GM23338 (cell line): ENCODE results near the gene GPR179. TPM values are rescaled to one million over a fixed set of nuclear protein-coding genes. Genes with fewer than 3 reads are reported as not detected.

Experiments
- ATAC-seq: fragments of 200-7000 bp; cut with Tn5 transposase; 3 replicates; pipeline ENCODE4 v1.9.1; 2020
- DNase-seq: peaks from one replicate; pipeline ENCODE4 v3.0.0-alpha.2; 2015; ENCODE audit warnings: low spot score
- H2AFZ ChIP-seq: fragments of 200-600 bp; sonication (generic); 2 replicates; pipeline ENCODE4 v1.8.0; 2016; ENCODE audit warnings: antibody characterized with exemption, mild to moderate bottlenecking, moderate library complexity
- H3F3A ChIP-seq: fragments of 200-600 bp; sonication (generic); replicated peaks from 2 replicates; pipeline ENCODE4 v1.8.0; 2017; ENCODE audit warnings: antibody characterized with exemption, mixed run types, low read depth
- H3K27ac ChIP-seq: fragments of 200-600 bp; sonication (generic); 2 replicates; pipeline ENCODE4 v1.6.1; 2016; ENCODE audit warnings: low read depth
- H3K27me3 ChIP-seq: fragments of 200-600 bp; sonication (generic); 2 replicates; pipeline ENCODE4 v1.8.0; 2016; ENCODE audit warnings: mild to moderate bottlenecking, mixed run types, moderate library complexity; ENCODE audit not compliant: insufficient read depth
- H3K36me3 ChIP-seq: fragments of 200-600 bp; sonication (generic); 2 replicates; pipeline ENCODE4 v1.8.0; 2016; ENCODE audit warnings: mild to moderate bottlenecking; ENCODE audit not compliant: insufficient read depth
- H3K4me1 ChIP-seq: fragments of 200-600 bp; sonication (generic); 2 replicates; pipeline ENCODE4 v1.8.0; 2016; ENCODE audit warnings: mild to moderate bottlenecking, moderate library complexity; ENCODE audit not compliant: insufficient read depth
- H3K4me2 ChIP-seq: fragments of 200-600 bp; sonication (generic); 2 replicates; pipeline ENCODE4 v1.7.1; 2017; ENCODE audit warnings: mixed run types
- H3K4me3 ChIP-seq: fragments of 200-600 bp; sonication (generic); 2 replicates; pipeline ENCODE4 v1.6.1; 2016; ENCODE audit warnings: mixed run types
- H3K79me2 ChIP-seq: fragments of 200-600 bp; sonication (generic); replicated peaks from 2 replicates; pipeline ENCODE4 v1.8.0; 2017; ENCODE audit warnings: mild to moderate bottlenecking; ENCODE audit not compliant: insufficient read depth
- H3K9me2 ChIP-seq: fragments of 200-600 bp; sonication (generic); 2 replicates; pipeline ENCODE4 v1.8.0; 2017; ENCODE audit not compliant: insufficient read depth
- H4K20me1 ChIP-seq: fragments of 200-600 bp; sonication (generic); replicated peaks from 2 replicates; pipeline ENCODE4 v1.8.0; 2017; ENCODE audit warnings: mild to moderate bottlenecking; ENCODE audit not compliant: insufficient read depth
- H3K27ac Mint-ChIP-seq: 2 replicates; pipeline ENCODE4 v1.8.0; 2020; ENCODE audit warnings: inconsistent platforms, mild to moderate bottlenecking, moderate library complexity, mixed read lengths
- H3K27me3 Mint-ChIP-seq: 3 replicates; pipeline ENCODE4 v1.8.0; 2022; ENCODE audit warnings: low read depth, mild to moderate bottlenecking, moderate library complexity, mixed read lengths, inconsistent platforms; ENCODE audit not compliant: insufficient read depth, poor library complexity
- H3K36me3 Mint-ChIP-seq: 3 replicates; pipeline ENCODE4 v1.8.0; 2021; ENCODE audit warnings: low read depth, mild to moderate bottlenecking, inconsistent platforms, moderate library complexity, mixed read lengths
- H3K4me1 Mint-ChIP-seq: 3 replicates; pipeline ENCODE4 v1.8.0; 2020; ENCODE audit warnings: mild to moderate bottlenecking, inconsistent platforms, mixed read lengths
- H3K4me3 Mint-ChIP-seq: 3 replicates; pipeline ENCODE4 v1.8.0; 2021; ENCODE audit warnings: moderate library complexity, mild to moderate bottlenecking, inconsistent platforms, mixed read lengths
- H3K9me3 Mint-ChIP-seq: 3 replicates; pipeline ENCODE4 v1.8.0; 2020; ENCODE audit warnings: moderate library complexity, mild to moderate bottlenecking, inconsistent platforms, mixed read lengths
- CREB1 ChIP-seq: fragments of 250-450 bp; sonication (Bioruptor Pico); IDR thresholded peaks from 2 replicates; pipeline ENCODE4 v1.5.0; 2020; ENCODE audit warnings: low read depth, mild to moderate bottlenecking, moderate library complexity
- CTCF ChIP-seq, 2 experiments: fragments of 200-600 bp in 1 of 2; sonication (generic) in 1 of 2; conservative IDR thresholded peaks; 2 replicates each; pipeline versions ENCODE4 v1.5.1 to v1.6.1; 2016 to 2017; ENCODE audit warnings: antibody characterized with exemption in 2 of 2, low read depth in 2 of 2, mild to moderate bottlenecking in 2 of 2, moderate library complexity in 1 of 2
- ETS1 ChIP-seq: IDR thresholded peaks from 2 replicates; pipeline ENCODE4 v1.6.1; 2016; ENCODE audit warnings: antibody characterized with exemption
- EZH2 ChIP-seq: fragments of 200-600 bp; sonication (generic); IDR thresholded peaks from one replicate; pipeline ENCODE4 v1.8.0; 2017; ENCODE audit warnings: antibody characterized with exemption, mild to moderate bottlenecking, low read depth; ENCODE audit not compliant: unreplicated experiment
- EZH2phosphoT487 ChIP-seq: fragments of 200-600 bp; sonication (generic); IDR thresholded peaks from one replicate; pipeline ENCODE4 v1.8.1; 2018; ENCODE audit warnings: antibody characterized with exemption; ENCODE audit not compliant: unreplicated experiment
- JUNB ChIP-seq: IDR thresholded peaks from one replicate; pipeline ENCODE4 v1.6.1; 2016; ENCODE audit warnings: antibody characterized with exemption; ENCODE audit not compliant: unreplicated experiment
- NANOG ChIP-seq: IDR thresholded peaks from 2 replicates; pipeline ENCODE4 v1.6.1; 2016; ENCODE audit warnings: antibody characterized with exemption, borderline replicate concordance
- POLR2AphosphoS5 ChIP-seq: IDR thresholded peaks from 2 replicates; pipeline ENCODE4 v1.6.1; 2016; ENCODE audit warnings: antibody characterized with exemption, low read depth
- REST ChIP-seq: IDR thresholded peaks from one replicate; pipeline ENCODE4 v1.6.1; 2018; ENCODE audit warnings: antibody characterized with exemption; ENCODE audit not compliant: unreplicated experiment
- STAT1 ChIP-seq: IDR thresholded peaks from one replicate; pipeline ENCODE4 v1.6.1; 2016; ENCODE audit warnings: antibody characterized with exemption; ENCODE audit not compliant: unreplicated experiment
- ZNF114 ChIP-seq: fragments of 250-450 bp; sonication (Bioruptor Pico); IDR thresholded peaks from 2 replicates; pipeline ENCODE4 v1.5.0; 2020; ENCODE audit warnings: mild to moderate bottlenecking, moderate library complexity
- ZNF331 ChIP-seq: fragments of 250-450 bp; sonication (Bioruptor Pico); IDR thresholded peaks from 2 replicates; pipeline ENCODE4 v1.5.0; 2020; ENCODE audit warnings: low read depth, mild to moderate bottlenecking, moderate library complexity
- ZNF462 ChIP-seq: fragments of 250-450 bp; sonication (Bioruptor Pico); IDR thresholded peaks from 2 replicates; pipeline ENCODE4 v1.5.0; 2020; ENCODE audit warnings: mild to moderate bottlenecking, moderate library complexity
- polyA plus RNA-seq: library from polyadenylated mRNA; unstranded; fragments of >200 nt; fragmentation: Nextera tagmentation; extraction: Ambion mirVana; gene quantifications from 2 replicates; pipeline ENCODE4 v1.2.1, GENCODE V29; 2016
- total RNA-seq: library from RNA; depleted of rRNA; stranded (reverse); fragments of >200 nt; shearing (Covaris generic); gene quantifications from 2 replicates; pipeline ENCODE4 v1.2.3, GENCODE V29; 2014

Gene GPR179
- total and polyA plus RNA-seq, 2 experiments from 2014 or later: 0.03 TPM

DNA sequence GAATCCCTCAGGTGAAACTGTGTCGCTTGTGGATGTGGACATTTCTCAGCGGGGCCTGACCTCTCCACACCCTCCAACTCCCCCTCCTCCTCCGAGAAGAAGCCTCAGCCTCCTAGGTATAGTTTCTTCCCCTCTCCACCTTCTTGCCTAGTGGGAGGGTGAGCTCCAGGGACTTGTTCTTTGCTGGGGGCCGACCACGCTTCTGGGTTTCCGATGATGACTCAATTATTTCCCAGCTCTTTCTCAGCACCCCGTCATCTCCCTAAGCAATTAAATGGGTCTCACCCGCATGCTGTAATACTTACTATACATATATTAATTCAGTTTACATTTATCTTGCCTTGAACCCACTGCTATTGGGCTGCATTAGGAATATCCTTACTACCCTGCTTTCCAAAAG is 21.0 kb upstream of the GPR179 start:
- Mint-ChIP-seq H3K27ac (no peak overlapping the region; the same call in 1 of the 2 replicates), H3K4me1 (peaks cover 24% of the 10 kb centered on the region), H3K36me3 (peaks cover 39% of the 10 kb centered on the region), H3K4me3 (no peak overlapping the region), H3K27me3 (no peaks in the 10 kb centered on the region), H3K9me3 (no peaks in the 10 kb centered on the region)
- Histone ChIP-seq H3F3A (no peaks in the 10 kb centered on the region), H2AFZ (no peak overlapping the region), H3K4me1 (peaks cover 18% of the 10 kb centered on the region), H3K27ac (0 out of 2 replicates have a peak overlapping the region, but pooled peaks have one; percentile 72), H3K79me2 (peaks cover 29% of the 10 kb centered on the region), H3K27me3 (no peaks in the 10 kb centered on the region), H4K20me1 (peaks cover 13% of the 10 kb centered on the region; the same call in 1 of the 2 replicates), H3K4me3 (no peak overlapping the region), H3K36me3 (peaks cover 20% of the 10 kb centered on the region), H3K4me2 (no peak overlapping the region), H3K9me2 (no peaks in the 10 kb centered on the region)
- DNase-seq (no peak), ATAC-seq (no peak)
- TF ChIP-seq CTCF (conservative IDR thresholded peaks at IDR 0.05; ENCODE audit: low read depth in 2 of 2) (no peak), NANOG (no peak), ZNF114 (no peak), STAT1 (no peak), CREB1 (CRISPR knock-in tag) (no peak), ZNF462 (CRISPR knock-in tag) (no peak), ZNF331 (CRISPR knock-in tag) (no peak), REST (no peak), EZH2 (no peak), ETS1 (no peak), JUNB (no peak), POLR2AphosphoS5 (no peak), EZH2phosphoT487 (no peak)
